Suprapubic skin (tissue), 4 donors: ENCODE measurements around the gene CELSR2.

ENCODE experiments used
- EP300 ChIP-seq: sonication (generic); formaldehyde crosslinking; IDR thresholded peaks from one replicate; pipeline ENCODE4 v1.6.1; 2017; ENCODE audit warnings: antibody characterized with exemption
- POLR2A ChIP-seq, 2 donors: fragments of 450-650 bp; IDR thresholded peaks; one replicate each; pipeline ENCODE4 v1.6.1; 2017; ENCODE audit warnings: antibody characterized with exemption in 2 of 2, mild to moderate bottlenecking in 2 of 2, moderate library complexity in 2 of 2
- POLR2AphosphoS5 ChIP-seq, 3 donors: sonication (generic); formaldehyde crosslinking; IDR thresholded peaks; one replicate each; pipeline ENCODE4 v1.6.1; 2017; ENCODE audit warnings: antibody characterized with exemption in 3 of 3
- TF ChIP-seq, protein P1 (sequence below), 2 donors: fragments of 200-600 bp in 1 of 2; fragments of 450-650 bp in 1 of 2; sonication (generic) in 1 of 2; IDR thresholded peaks; one replicate each; pipeline ENCODE4 v1.5.1; 2016 to 2019; ENCODE audit warnings: antibody characterized with exemption in 2 of 2, mild to moderate bottlenecking in 1 of 2, moderate library complexity in 1 of 2

GRCh38 chr1:109269981-109270622 lies 20.8 kb downstream of the CELSR2 start:
- TF ChIP-seq, protein P1, sequence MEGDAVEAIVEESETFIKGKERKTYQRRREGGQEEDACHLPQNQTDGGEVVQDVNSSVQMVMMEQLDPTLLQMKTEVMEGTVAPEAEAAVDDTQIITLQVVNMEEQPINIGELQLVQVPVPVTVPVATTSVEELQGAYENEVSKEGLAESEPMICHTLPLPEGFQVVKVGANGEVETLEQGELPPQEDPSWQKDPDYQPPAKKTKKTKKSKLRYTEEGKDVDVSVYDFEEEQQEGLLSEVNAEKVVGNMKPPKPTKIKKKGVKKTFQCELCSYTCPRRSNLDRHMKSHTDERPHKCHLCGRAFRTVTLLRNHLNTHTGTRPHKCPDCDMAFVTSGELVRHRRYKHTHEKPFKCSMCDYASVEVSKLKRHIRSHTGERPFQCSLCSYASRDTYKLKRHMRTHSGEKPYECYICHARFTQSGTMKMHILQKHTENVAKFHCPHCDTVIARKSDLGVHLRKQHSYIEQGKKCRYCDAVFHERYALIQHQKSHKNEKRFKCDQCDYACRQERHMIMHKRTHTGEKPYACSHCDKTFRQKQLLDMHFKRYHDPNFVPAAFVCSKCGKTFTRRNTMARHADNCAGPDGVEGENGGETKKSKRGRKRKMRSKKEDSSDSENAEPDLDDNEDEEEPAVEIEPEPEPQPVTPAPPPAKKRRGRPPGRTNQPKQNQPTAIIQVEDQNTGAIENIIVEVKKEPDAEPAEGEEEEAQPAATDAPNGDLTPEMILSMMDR (IDR thresholded peaks at IDR 0.05), result no peak
- no peak for TF ChIP-seq POLR2AphosphoS5 (IDR thresholded peaks at IDR 0.05)
- no peak for TF ChIP-seq EP300
- no peak for TF ChIP-seq POLR2A (IDR thresholded peaks at IDR 0.05)
